H9 (cell line): ENCODE results near the gene TENM4. TPM values are rescaled to one million over a fixed set of nuclear protein-coding genes. Genes with fewer than 3 reads are reported as not detected.
A peak's percentile ranks its signal among the peaks of the same experiment; 100 is the strongest.

Source experiments
- DNase-seq: peaks from one replicate; pipeline ENCODE4 v3.0.0-alpha.2; 2017
- H2AFZ ChIP-seq: one replicate; pipeline ENCODE4 v1.6.1; 2013; ENCODE audit warnings: mild to moderate bottlenecking, low read length, control low read depth, moderate library complexity
- H2AK5ac ChIP-seq: 2 replicates; pipeline ENCODE4 v1.6.1; 2013; ENCODE audit warnings: low read length, control low read depth, mixed read lengths; ENCODE audit not compliant: insufficient read length
- H2BK120ac ChIP-seq: one replicate; pipeline ENCODE4 v1.6.1; 2013; ENCODE audit warnings: low read depth, mild to moderate bottlenecking, low read length, control low read depth, inconsistent platforms; ENCODE audit not compliant: poor library complexity, severe bottlenecking
- H2BK12ac ChIP-seq: 2 replicates; pipeline ENCODE4 v1.6.1; 2013; ENCODE audit warnings: low read length, control low read depth, mixed read lengths, low read depth; ENCODE audit not compliant: insufficient read length
- H2BK15ac ChIP-seq: 2 replicates; pipeline ENCODE4 v1.6.1; 2013; ENCODE audit warnings: low read depth, low read length, control low read depth
- H2BK20ac ChIP-seq: one replicate; pipeline ENCODE4 v1.6.1; 2013; ENCODE audit warnings: low read depth, mild to moderate bottlenecking, low read length, control low read depth, inconsistent platforms; ENCODE audit not compliant: poor library complexity, severe bottlenecking
- H2BK5ac ChIP-seq: 2 replicates; pipeline ENCODE4 v1.6.1; 2013; ENCODE audit warnings: low read length, control low read depth, mixed read lengths; ENCODE audit not compliant: insufficient read length
- H3K14ac ChIP-seq: 2 replicates; pipeline ENCODE4 v1.6.1; 2013; ENCODE audit warnings: low read length, control low read depth; ENCODE audit not compliant: insufficient read depth
- H3K18ac ChIP-seq: 2 replicates; pipeline ENCODE4 v1.6.1; 2013; ENCODE audit warnings: low read depth, mild to moderate bottlenecking, mixed read lengths, low read length, control low read depth; ENCODE audit not compliant: insufficient read length
- H3K23ac ChIP-seq: 2 replicates; pipeline ENCODE4 v1.6.1; 2013; ENCODE audit warnings: low read length, control low read depth, mixed read lengths, low read depth; ENCODE audit not compliant: insufficient read length
- H3K23me2 ChIP-seq: 2 replicates; pipeline ENCODE4 v1.6.1; 2013; ENCODE audit warnings: low read depth, mild to moderate bottlenecking, mixed read lengths, low read length, control low read depth; ENCODE audit not compliant: insufficient read length, poor library complexity, severe bottlenecking
- H3K27ac ChIP-seq: 2 replicates; pipeline ENCODE4 v1.5.1; 2013; ENCODE audit warnings: low read length, control low read depth, mixed read lengths, low read depth; ENCODE audit not compliant: insufficient read length
- H3K27me3 ChIP-seq: 2 replicates; pipeline ENCODE4 v1.6.1; 2013; ENCODE audit warnings: low read length, control low read depth, inconsistent platforms; ENCODE audit not compliant: insufficient read depth
- H3K4ac ChIP-seq: 2 replicates; pipeline ENCODE4 v1.6.1; 2013; ENCODE audit warnings: low read depth, mild to moderate bottlenecking, control low read depth, inconsistent platforms, low read length, moderate library complexity
- H3K4me1 ChIP-seq: 2 replicates; pipeline ENCODE4 v1.6.1; 2013; ENCODE audit warnings: low read length, control low read depth, inconsistent platforms; ENCODE audit not compliant: insufficient read depth
- H3K4me2 ChIP-seq: 2 replicates; pipeline ENCODE4 v1.6.1; 2013; ENCODE audit warnings: low read length, control low read depth, mixed read lengths; ENCODE audit not compliant: insufficient read length, insufficient read depth
- H3K56ac ChIP-seq: 2 replicates; pipeline ENCODE4 v1.6.1; 2013; ENCODE audit warnings: low read depth, mild to moderate bottlenecking, mixed read lengths, low read length, control low read depth; ENCODE audit not compliant: insufficient read length
- H3K79me1 ChIP-seq: 2 replicates; pipeline ENCODE4 v1.6.1; 2013; ENCODE audit warnings: low read depth, mild to moderate bottlenecking, moderate library complexity, low read length, control low read depth, inconsistent platforms; ENCODE audit not compliant: insufficient read depth, poor library complexity, severe bottlenecking
- H3K79me2 ChIP-seq: 2 replicates; pipeline ENCODE4 v1.6.1; 2013; ENCODE audit warnings: low read length, control low read depth, inconsistent platforms; ENCODE audit not compliant: insufficient read depth
- H3K9ac ChIP-seq: 2 replicates; pipeline ENCODE4 v1.6.1; 2013; ENCODE audit warnings: low read length, control low read depth, mixed read lengths; ENCODE audit not compliant: insufficient read length; ENCODE audit errors: extremely low read depth
- H3K9me3 ChIP-seq: one replicate; pipeline ENCODE4 v1.6.1; 2013; ENCODE audit warnings: low read depth, low read length, inconsistent platforms; ENCODE audit not compliant: control insufficient read depth
- H3T11ph ChIP-seq: one replicate; pipeline ENCODE4 v1.6.1; 2013; ENCODE audit warnings: mild to moderate bottlenecking, low read length, control low read depth, inconsistent platforms
- H4K20me1 ChIP-seq: one replicate; pipeline ENCODE4 v1.6.1; 2013; ENCODE audit not compliant: control insufficient read depth, insufficient read length, insufficient read depth
- H4K5ac ChIP-seq: 2 replicates; pipeline ENCODE4 v1.6.1; 2013; ENCODE audit warnings: low read depth, mild to moderate bottlenecking, mixed read lengths, low read length, control low read depth; ENCODE audit not compliant: insufficient read length
- H4K8ac ChIP-seq: replicated peaks from 2 replicates; pipeline ENCODE4 v1.6.1; 2013; ENCODE audit warnings: low read length, control low read depth, mixed read lengths, low read depth; ENCODE audit not compliant: insufficient read length
- H4K91ac ChIP-seq: 2 replicates; pipeline ENCODE4 v1.6.1; 2013; ENCODE audit warnings: low read depth, mild to moderate bottlenecking, moderate library complexity, mixed read lengths, low read length, control low read depth; ENCODE audit not compliant: insufficient read length
- H3K27ac Mint-ChIP-seq, 3 experiments: 2 replicates in 2 of 3; 3 replicates in 1 of 3; pipeline ENCODE4 v1.8.0; 2020 to 2021; ENCODE audit warnings: mixed read lengths in 3 of 3, mild to moderate bottlenecking in 1 of 3, moderate library complexity in 1 of 3
- H3K27me3 Mint-ChIP-seq: 2 replicates; pipeline ENCODE4 v1.8.0; 2021; ENCODE audit warnings: low read depth, mild to moderate bottlenecking, moderate library complexity, mixed read lengths
- H3K36me3 Mint-ChIP-seq, 3 experiments: 2 replicates in 2 of 3; 3 replicates in 1 of 3; pipeline ENCODE4 v1.8.0; 2020 to 2021; ENCODE audit warnings: low read depth in 3 of 3, mixed read lengths in 3 of 3; ENCODE audit not compliant: insufficient read depth in 1 of 3
- H3K4me1 Mint-ChIP-seq, 2 experiments: 2 replicates each; pipeline ENCODE4 v1.8.0; 2020; ENCODE audit warnings: mixed read lengths in 2 of 2
- H3K4me3 Mint-ChIP-seq, 2 experiments: 2 replicates in 1 of 2; 3 replicates in 1 of 2; pipeline ENCODE4 v1.8.0; 2020 to 2021; ENCODE audit warnings: mild to moderate bottlenecking in 2 of 2, mixed read lengths in 2 of 2, moderate library complexity in 1 of 2
- H3K9me3 Mint-ChIP-seq, 2 experiments: 2 replicates in 1 of 2; 3 replicates in 1 of 2; pipeline ENCODE4 v1.8.0; 2020; ENCODE audit warnings: mild to moderate bottlenecking in 2 of 2, mixed read lengths in 2 of 2, moderate library complexity in 1 of 2
- CTCF ChIP-seq: fragments of 200-600 bp; sonication (generic); conservative IDR thresholded peaks from 3 replicates; pipeline ENCODE4 v1.8.0; 2021; ENCODE audit warnings: antibody characterized with exemption, mild to moderate bottlenecking
- WGBS: extraction: QIAGEN DNeasy Blood & Tissue Kit; methylation state at CpG from one replicate; pipeline ENCODE4 v1.1.7; 2013; ENCODE audit warnings: missing lambda C conversion rate, low lambda C conversion rate, mixed read lengths; ENCODE audit not compliant: insufficient read length; ENCODE audit errors: extremely low coverage; 5-methylcytosine and 5-hydroxymethylcytosine counted together
- total RNA-seq: library from RNA; stranded (reverse); gene quantifications from 2 replicates; pipeline ENCODE4 v1.2.1, GENCODE V29; 2021

TENM4 gene
- total RNA-seq, 1 experiment from 2014 or later: 4.6 TPM

- H3K27ac ChIP-seq: no peak overlapping the region
These were observed 359.3 kb downstream of the TENM4 start for GRCh38 chr11:79081471-79082031.

More at GRCh38 chr11:79081471-79082031, 359.3 kb downstream of the TENM4 start:
- H4K5ac ChIP-seq: no peak overlapping the region
- peak overlapping the region in 1 of 3 experiments; percentile 55; a peak in 1 of 7 replicates for H3K27ac Mint-ChIP-seq
- H4K20me1 ChIP-seq: no peaks in the 10 kb centered on the region
- no peak overlapping the region for H3K18ac ChIP-seq
- no CpG with 5 or more reads among the region's 7 CpGs for WGBS
- H2AK5ac ChIP-seq: no peak overlapping the region
- no peak overlapping the region for H3K23ac ChIP-seq
- H3K27me3 Mint-ChIP-seq: no peaks in the 10 kb centered on the region; the same call in 1 of the 2 replicates
- no peak overlapping the region for H3K56ac ChIP-seq
- no peak overlapping the region for H2BK20ac ChIP-seq
- no peaks in the 10 kb centered on the region; the same call in 1 of the 2 replicates for H3K4me1 ChIP-seq
- no peaks in the 10 kb centered on the region for H3K79me2 ChIP-seq
- no peak overlapping the region for H3K14ac ChIP-seq
- peaks cover 6 to 30% of the 10 kb centered on the region in 2 experiments for H3K4me1 Mint-ChIP-seq
- H2BK15ac ChIP-seq: no peak overlapping the region
- no peaks in the 10 kb centered on the region for H3K9me3 ChIP-seq
- no peak overlapping the region for H3K4me3 Mint-ChIP-seq
- H2BK5ac ChIP-seq: no peak overlapping the region
- no peak overlapping the region for H3T11ph ChIP-seq
- no peaks in the 10 kb centered on the region for H3K79me1 ChIP-seq
- no peaks in the 10 kb centered on the region for H3K27me3 ChIP-seq
- no peak overlapping the region for H3K4ac ChIP-seq
- H3K23me2 ChIP-seq: no peaks in the 10 kb centered on the region
- no peak overlapping the region for H2BK12ac ChIP-seq
- H3K9me3 Mint-ChIP-seq: peaks cover under 1% of the 10 kb centered on the region in 2 experiments; a peak in 4 of 5 replicates
- no peak overlapping the region for H4K91ac ChIP-seq
- no peak for DNase-seq
- peaks cover 0 to 2% (median under 1%) of the 10 kb centered on the region in 3 experiments; a peak in 2 of 7 replicates for H3K36me3 Mint-ChIP-seq
- no peak overlapping the region for H3K4me2 ChIP-seq
- H2BK120ac ChIP-seq: no peak overlapping the region
- no peak overlapping the region for H3K9ac ChIP-seq
- no peak overlapping the region for H2AFZ ChIP-seq
- no peak overlapping the region for H4K8ac ChIP-seq
- TF ChIP-seq CTCF: no peak
